Stimulated activated CD4-positive, alpha-beta T cell treated with anti-CD3 and anti-CD28 coated beads, Interleukin-12 subunit alpha, Interleukin-12 subunit beta, amount 100 ng/mL, for 4 hours (primary cell): ENCODE measurements around the gene PTX4.
A peak's percentile ranks its signal among the peaks of the same experiment; 100 is the strongest.

Experiments used
- DNase-seq: peaks from one replicate; pipeline ENCODE4 v3.0.0-alpha.2; 2020

Gene PTX4

DNA sequence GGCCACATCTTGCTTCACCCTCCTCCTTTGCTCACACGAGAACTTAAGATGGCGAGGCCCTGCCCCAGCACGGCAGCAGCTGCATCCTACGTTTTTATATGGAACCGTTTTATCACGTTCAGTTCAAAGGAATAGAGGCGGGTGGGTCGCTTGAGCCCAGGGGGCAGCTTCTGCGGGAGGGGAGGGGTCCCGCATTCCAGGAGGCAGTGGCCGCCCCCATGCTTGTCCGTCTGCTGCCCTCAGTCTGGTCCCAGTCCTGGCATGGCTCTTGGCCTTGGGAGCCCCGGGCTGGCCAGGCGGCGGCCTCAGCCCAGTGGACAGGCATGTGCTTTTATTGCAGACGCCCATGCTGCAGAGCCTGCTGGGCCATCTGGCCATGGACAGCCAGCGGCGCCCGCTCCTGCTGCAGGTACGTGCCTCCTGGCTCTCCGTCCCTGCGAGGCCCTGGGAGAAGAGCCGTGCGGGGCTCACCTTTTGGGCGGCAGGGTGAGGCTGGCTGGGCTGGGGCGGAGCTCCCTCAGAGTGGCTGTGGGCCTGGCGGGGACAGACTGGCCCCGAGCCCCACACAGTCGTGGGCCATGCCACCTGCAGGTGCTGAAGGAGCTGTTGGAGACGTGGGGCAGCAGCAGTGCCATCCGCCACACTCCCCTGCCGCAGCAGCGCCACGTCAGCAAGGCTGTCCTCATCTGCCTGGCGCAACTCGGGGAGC lies 11.2 kb upstream of the PTX4 start:
- DNase-seq = no peak

DNA sequence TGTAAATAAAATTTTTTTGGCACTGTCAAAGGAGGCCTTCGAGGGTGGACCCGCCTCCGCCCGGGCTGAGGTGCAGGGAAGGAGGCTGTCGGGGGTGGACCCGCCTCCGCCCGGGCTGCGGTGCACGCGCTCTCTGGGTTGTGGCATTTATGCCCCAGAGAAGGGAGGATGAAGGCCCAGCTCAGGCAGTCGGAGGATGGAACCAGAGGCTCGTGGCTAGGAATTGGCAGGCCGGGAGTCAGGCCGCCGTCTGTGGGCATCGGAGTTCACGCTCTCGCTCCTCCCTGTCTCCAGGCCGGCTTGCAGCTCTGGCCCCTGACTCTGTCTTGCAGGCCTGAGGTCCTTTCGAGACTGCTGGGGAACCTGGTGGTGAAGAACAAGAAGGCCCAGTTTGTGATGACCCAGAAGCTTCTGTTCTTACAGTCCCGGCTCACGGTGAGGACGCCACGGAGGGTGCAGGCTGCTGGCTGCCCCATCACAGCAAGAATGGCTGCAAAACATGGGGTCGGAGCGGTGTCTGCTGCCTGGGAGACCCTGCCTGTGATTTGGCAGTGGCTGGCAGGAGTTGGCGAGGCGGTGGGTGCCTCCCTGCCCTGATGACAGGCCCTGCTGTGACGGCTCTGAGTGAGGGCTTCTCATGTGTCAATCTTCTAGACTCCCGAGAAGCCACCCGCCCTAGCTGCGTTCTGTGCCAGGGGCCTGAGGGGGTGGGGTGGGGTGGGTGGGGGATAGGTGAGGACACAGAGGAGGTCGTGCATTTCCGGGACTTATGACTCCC lies 10.3 kb upstream of the PTX4 start:
- DNase-seq = no peak

DNA sequence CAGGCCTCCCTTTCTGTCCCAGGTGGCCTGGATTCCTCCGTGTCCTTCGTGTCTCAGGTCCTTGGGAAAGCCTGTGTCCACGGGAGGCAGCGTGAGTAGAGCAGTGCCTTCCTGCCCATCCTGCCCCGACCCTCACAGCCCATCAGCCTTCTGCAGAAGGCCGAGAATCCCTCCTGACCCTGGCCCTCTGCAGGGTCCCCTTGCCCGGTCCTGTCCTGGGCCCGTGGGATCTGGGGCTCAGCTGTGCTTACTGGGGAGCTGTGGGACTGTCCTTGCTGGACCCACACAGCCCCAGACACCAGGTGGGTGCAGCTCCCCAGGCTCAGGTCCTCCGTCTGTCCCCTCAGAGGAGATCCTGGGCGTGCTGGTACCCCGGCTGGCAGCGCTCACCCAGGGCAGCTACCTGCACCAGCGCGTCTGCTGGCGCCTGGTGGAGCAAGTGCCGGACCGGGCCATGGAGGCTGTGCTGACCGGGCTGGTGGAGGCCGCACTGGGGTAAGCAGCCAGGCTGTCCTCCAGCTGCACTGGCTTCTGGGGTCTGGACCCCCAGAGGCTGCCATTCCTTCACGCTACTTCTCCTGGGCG lies 8.4 kb upstream of the PTX4 start:
- DNase-seq = no peak

DNA sequence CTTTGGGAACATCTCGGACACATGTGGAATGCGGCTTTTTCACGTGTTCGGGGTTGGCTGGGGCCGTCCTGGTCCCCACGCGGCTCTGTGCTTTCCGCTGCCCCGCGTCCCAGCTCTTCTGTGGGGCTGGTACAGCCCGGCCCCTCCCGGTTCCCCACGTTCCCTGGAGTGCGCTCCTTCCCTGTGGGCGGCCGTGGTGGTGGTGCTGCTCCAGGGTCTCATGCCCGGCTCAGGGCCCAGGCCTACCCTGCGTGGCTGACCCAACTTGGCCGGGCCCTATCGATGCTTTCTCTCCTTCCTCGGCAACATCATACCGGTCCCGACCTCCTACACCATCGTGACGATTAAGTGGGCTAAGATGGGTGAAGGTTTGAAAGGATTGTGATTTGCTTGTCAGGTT lies 7.7 kb upstream of the PTX4 start:
- no peak for DNase-seq

DNA sequence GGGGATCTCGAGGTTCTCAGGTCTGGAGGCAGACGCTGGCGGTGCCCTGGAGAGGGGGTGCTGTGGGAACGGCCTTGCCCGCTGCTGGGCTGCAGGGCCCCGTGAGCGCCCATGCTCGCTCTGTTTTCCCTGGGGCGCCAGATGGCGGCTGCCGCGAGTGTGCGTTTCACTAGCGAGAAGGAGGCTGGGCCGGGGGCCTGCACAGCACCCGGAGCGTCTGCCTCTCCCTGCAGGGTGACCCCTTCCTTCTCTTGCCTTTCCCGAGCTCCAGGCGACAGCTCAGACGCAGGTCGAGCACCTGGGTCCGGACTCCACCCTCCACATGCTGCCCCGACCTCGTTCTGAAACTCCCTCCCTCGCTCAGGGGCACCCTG lies 7.1 kb upstream of the PTX4 start:
- no peak for DNase-seq

DNA sequence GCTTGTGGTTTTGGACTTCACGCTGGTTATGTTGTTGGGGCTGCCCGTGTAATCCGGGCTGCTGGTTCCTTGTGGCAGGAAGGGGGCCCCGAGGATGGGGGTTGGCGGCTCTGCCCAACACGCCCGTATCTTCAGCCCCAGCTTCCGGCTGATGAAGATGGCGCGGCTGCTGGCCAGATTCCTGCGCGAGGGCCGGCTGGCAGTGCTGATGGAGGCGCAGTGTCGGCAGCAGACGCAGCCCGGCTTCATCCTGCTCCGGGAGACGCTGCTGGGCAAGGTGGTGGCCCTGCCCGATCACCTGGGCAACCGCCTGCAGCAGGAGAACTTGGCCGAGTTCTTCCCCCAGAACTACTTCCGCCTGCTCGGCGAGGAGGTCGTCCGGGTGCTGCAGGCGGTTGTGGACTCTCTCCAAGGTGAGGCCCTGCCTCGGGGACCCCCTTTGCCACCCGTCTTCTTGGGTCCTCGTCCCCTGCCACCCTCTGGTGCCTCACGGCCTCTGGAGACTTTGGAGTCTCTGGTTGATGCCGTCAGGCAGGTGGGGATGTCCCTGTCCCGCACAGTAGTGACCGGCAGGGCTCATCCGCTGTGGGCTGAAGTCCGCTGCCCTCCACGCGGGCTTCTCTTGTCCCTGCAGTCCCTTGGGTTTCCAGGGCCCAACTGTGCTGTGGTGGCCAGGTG lies 6.6 kb upstream of the PTX4 start:
- no peak for DNase-seq

DNA sequence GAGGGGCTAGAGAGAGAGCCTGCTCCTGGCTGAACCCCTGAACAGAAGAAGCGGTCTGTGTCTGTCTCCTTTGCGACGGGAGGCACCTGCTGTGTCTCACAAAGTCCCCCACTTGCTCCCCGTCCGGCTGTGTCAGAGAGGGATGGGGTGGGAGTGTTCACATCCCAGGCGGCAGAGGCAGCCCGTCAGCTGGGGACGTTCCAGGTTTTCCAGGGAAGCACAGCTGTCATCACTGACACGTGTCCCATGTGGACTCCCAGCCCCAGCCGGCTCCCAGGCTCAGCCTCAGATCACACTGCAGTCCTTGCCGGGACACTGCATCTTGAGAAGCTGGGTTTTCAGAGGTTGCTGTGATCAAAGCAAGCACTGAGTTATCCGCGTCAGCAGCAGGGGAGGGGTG lies 6.0 kb upstream of the PTX4 start:
- no peak for DNase-seq

DNA sequence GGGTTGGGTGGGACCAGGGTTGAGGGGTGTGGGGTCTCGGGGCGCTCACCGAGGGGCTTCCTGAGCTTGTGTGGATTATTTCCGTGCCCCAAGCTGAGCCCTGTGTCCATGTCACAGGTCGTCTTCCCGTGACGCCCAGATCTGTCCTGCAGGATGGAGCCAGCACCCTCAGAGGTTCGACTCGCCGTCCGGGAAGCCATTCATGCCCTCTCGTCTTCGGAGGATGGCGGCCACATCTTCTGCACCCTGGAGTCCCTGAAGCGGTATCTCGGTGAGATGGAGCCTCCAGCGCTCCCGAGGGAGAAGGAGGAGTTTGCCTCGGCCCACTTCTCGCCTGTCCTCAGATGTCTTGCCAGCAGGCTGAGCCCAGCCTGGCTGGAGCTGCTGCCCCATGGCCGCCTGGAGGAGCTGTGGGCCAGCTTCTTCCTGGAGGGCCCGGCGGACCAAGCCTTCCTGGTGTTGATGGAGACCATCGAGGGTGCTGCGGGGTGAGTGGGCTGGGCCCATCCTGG lies 5.4 kb upstream of the PTX4 start:
- DNase-seq = no peak

DNA sequence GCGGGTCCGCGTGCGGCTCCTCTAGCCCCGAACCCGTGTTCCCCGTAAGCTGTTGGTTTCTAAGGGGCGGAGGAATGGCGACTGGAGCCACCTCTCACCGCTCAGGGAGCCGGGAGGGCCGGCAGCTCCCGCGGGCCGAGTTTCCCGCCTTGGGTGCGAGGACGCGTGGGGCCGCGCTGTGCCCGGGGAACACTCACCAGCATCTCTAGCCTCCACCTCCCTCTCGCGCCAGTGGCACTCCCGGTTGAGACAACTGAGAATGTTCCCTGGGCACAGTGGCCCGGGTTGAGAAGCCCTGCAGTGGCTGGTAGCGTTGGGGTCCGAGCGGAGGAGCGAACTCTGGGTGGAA lies 5.0 kb upstream of the PTX4 start:
- DNase-seq = no peak

DNA sequence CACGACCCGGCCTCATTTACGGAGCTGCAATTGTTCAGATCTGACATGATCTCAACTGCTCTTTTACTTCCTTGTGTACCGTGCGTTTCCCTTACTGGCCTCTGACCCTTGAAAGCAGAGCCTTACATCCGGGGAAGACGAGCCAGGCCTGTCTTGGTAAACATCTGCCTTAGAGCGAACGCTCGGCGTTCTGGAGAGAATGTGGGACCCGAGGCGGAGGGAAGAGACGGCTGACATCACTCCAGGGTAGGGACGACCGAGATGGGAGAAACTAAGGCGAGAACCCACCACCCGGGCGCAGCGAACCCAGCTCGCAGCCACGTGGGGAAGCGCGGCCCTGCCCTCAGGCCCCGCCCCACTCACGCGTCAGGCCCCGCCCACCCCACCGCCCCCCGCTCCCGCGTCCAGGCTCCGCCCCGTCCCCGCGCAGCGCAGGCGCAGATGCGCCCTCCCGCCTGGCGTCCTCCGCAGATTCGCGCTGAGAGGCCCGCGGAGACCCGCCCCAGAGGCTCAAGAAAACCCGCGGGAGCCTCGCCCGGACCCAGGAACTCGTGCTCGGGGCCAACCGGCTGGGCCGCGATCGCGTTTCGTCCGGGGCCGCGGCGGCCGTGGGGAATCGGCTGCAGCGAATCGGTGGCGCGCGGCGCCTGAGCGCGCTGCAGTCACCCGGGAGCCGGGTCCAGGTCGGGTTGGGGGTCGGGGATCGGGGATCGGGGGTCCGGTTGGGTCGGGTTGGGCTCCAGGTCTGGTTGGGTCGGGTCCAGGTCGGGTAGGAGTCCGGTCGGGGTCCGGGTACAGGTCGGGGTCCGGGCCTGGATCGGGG lies 4.4 kb upstream of the PTX4 start, which contains the start of gene TELO2:
Gene TELO2, plus strand, starts transcription at position 438 of the 823 bp plus-strand sequence. CDS start 922 bp downstream, outside the sequence.
- peak; percentile 90 for DNase-seq

DNA sequence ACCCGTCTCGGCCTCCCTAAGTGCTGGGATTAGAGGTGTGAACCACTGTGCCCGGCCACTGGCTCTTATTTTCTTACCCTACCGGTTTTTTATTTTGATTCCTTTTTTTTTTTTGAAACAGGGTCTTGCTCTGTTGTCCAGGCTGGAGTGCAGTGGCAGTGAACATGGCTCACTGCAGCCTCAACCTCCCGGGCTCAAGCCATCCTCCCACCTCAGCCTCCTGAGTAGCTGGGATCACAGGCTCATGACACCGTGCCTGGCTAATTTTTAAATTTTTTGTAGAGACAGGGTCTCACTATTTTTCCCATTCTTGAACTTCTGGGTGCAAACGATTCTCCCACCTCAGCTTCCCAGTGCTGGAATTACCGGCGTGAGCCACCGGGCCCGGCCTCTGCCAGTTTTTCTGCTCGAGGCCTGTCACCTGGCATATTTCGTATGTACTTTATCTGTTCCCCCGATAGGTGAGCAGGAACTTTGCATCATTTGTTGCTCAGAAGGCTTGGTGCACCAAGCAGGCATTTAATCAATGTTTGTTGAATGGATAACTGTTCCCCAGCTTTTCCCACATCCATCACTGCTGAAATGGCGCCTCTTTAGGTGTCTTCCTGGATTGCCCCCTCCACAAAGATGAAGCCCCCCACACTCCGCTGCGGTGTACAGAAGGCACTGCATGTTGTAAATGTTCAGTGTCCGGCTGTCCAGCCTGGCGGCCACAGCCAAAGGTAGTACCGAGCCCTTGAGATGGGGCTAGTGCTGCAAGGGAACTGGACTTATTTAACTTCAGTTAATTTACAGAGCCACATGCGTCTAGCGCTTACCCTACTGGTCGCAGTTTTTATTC lies 3.6 kb upstream of the PTX4 start:
- DNase-seq = no peak

DNA sequence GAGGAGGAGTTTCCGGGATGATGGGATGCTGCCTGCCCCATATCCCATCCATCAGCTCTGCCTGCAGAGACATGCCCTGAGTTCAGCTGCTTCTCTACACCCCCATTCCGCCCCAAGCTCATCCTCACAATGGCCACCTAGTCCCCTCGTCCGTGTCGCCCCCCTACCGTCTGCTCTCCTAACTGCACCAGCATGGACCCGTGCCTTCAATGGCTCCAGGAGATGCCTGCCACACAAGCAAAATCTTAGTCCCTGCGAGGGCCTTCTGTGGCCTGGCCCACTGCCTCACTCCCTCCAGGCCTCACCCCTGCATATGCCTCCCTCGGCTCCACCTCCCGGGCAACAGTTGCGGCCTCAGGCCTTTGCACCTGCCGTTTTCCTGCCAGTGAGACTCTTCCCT lies 2.6 kb upstream of the PTX4 start:
- no peak for DNase-seq

DNA sequence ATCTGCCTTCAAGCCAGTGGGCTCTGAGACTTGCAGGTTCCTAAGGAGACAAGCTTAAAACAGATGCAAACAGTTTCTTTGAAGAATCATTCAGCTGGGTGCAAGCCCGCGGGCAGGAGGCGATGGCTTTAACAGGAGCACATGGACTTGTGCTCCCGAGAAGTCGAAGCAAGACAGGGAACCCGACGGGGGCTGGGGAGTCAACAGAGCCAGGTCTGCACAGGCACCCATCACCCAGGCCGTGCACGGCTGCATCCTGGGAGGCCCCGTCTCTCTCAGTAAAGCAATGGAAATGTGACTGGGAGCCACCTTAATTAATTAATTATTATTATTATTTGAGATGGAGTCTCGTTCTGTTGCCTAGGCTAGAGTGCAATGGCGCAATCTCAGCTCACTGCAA lies 333 bp upstream of the PTX4 start:
- no peak for DNase-seq

DNA sequence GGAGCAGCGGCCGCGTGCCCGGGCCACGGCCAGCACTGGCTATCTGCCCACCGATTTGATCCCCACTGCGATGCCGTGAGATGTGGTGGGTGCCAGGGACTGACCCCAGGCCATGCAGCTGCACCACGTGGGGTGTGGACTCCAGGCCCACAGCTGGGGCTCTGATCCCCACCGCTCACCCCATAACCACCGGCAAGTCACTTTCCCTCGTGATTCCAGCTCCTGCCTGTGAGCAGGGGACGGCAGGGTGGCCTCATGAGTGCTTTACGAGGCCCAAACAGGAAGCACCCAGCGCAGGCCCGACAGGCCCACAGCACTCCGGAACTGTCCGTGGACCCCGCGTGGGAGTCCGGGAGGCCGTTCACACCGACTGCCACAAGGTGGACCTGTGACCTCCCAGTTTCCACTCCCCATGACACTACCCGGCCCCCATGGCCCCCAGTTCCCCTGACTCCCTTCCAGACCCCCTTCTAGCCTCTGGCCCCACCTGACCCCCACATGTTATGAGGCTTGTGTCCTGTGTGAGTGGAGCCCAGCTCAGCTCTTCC lies 616 bp downstream of the PTX4 start:
- no peak for DNase-seq

DNA sequence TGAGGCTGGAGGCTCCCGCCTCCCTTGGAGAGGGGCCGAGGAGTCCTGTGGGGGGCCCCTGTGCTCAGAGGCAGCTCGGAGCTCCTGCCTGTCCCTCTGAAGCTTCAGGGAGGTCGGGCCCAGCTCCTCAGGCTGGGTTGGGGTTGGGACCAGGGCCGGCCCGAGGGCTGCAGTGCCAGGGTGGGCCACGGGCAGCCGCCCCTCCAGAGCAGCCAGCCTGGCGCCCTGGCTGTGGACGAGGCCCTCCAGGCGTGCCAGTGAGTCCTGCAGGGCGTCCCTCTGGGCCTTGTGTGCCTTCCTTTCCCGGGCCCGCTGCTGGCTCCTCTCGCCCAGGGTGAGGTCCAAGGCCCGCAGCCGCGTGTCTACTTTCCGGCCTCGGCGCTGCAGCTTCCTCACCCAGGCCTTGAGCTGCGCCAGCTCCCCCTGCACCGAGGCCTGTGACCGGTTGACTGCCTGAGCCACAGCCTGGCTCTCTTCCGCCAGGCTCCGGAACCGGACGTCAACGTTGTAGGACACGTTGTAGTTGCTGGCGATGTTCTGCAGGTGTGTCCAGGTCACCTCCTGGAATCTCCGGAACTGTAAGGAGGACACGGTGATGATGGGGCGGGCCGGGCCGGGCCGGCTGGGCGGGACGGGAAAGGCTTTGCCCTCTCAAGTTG lies 1.2 kb downstream of the PTX4 start:
- no peak for DNase-seq

DNA sequence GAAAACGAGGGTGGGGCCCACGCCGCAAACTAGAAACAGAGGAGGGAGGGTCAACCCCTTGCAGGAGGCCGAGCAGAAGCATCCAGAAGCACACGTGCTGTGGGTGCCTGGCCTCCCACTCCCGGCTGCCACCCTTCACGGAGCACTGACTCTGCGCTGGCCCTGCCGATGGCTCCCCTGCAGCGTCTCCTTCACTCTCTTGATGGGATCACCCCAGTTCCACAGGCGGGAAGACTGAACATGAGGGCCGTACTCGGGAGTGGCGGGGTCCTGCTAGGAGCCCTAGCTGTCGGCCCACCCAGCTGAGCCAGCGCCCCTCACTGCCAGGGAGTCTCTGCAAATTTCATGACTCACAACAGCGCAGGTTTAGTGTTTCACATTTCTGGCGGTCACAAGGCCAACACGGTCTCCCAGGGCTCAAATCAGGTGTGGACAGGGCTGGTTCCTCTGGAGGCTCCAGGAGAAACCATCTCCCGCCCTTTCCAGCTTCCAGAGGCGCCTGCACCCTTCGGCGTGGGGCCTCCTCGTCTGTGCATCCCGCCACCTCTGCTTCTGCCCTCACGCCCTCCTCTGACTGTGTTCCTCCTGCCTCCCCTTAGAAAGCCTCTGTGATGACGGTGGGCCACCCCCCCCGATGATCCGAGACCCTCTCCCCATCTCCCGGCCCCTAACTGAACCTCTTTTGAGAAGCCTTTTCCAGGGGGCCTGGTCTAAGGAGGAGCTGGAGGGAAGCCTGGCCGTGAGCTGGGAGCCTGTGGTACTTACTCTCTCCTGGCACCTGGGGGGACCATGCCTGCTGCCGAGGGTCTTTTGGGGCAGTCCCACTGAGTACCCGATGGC lies 2.0 kb downstream of the PTX4 start:
- DNase-seq = no peak

DNA sequence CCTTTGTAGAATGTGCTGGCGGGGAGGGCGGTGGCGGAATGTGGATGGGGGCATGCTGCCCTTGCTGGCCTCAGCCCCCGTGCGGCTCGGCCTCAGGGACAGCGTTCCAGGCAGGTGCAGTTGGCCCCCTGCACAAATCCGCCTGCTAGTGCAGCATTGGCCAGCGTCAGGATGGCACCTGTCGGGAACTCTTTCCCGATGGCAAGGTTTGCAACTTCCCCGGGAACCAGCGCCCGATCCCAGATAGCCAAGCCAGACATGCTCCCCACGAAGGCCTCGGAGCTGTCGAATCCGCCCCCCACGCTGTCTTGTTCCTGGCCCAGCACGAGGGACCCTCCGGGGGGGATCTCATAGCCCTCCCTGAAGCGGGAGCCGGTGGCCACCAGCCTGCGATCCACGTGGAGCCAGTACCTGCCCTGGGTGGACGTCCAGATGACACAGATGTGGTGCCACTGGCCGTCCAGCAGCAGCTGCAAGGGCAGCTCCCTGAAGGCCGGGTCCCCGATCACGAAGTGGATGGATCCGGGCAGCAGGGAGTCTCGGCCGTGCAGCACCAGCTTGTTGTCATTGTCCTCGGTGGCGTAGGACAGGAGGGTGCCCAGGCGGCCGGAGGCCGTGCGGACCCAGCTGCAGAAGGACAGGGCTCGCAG lies 2.8 kb downstream of the PTX4 start:
- no peak for DNase-seq

DNA sequence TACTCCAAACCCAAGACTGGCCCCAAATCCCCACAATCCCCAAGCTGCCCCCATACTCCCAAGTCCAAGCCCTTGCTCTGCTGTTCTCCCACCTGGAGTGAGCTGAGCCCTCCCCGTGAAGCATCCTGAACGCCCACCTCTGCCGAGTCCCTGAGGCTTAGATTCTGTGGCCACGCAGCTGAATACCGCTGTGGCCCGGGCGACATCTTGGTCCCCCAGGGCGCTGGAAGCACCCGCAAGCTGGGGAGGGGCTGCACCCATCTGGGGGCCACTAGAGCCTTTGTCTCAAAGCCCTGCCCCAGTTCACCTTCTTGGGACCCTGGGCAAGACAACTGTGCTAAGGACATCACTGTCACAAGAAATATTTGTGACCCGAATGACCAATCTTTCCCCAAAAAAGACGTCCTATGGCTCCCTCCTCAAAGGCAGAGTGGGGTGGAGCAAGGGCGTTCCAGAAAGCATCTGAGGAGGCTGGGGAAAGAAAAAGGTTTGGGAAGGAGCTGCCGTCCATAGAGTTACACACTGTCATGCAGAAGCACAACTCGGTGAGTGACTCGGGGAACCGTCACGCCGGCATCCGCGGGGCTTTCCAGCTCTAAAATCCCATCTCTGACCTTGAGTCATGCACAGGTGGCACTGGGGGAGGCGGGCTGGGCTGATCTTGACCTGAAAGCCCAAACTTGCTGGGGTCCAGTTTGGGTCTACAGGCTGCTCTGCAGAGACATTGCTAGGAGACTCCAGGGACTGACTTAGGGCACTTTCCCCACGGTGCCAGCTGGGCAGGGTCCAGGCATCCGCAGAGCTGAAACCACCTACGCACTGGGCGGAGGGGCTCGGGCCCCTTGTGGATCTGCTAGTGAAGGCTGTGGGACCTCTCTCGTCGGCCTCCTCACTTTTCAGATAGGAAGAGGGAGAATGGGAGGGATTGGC lies 6.6 kb downstream of the PTX4 start:
- DNase-seq = no peak
